Testis (tissue), 2 donors: ENCODE results near the gene SLC44A1.

Experiments
- CTCF ChIP-seq, 3 experiments: fragments of 450-650 bp in 2 of 3; fragments of 200-600 bp in 1 of 3; sonication (generic) in 1 of 3; IDR thresholded peaks; one replicate each; pipeline ENCODE4 v1.5.1; 2016 to 2019; ENCODE audit warnings: antibody characterized with exemption in 3 of 3, mild to moderate bottlenecking in 2 of 3, moderate library complexity in 1 of 3
- POLR2A ChIP-seq: fragments of 450-650 bp; IDR thresholded peaks from one replicate; pipeline ENCODE4 v1.6.1; 2017; ENCODE audit warnings: antibody characterized with exemption, mild to moderate bottlenecking, moderate library complexity

DNA sequence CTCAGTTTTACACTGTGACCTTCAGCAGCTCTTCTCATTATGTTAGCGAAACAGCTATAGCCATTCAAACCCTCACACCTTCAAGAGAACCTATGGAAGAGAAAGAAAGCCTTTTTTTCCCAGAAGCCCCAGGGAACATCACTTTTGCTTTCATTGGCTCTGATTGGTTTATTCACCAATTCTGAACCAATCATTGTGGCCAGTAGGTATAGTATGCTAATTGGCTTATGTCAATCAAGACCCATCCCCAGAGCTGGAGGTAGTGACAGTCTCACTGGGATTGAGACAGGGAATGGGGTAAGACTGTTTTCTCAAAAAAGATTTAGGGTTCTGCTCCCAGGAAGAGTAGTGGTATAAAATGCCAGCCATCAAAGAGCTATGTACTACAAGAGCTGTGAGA, 129.3 kb downstream of the SLC44A1 start:
- no peak for TF ChIP-seq CTCF (IDR thresholded peaks at IDR 0.05)
- TF ChIP-seq POLR2A, result no peak
